Peyer's patch (tissue), 4 donors: ENCODE measurements around the gene ATP5F1E. TPM values are rescaled to one million over a fixed set of nuclear protein-coding genes. Genes with fewer than 3 reads are reported as not detected.
A peak's percentile ranks its signal among the peaks of the same experiment; 100 is the strongest.

Experiments
- DNase-seq, 3 donors: peaks; one replicate each; pipeline ENCODE4 v3.0.0-alpha.2; 2017 to 2019
- H3K27ac ChIP-seq, 4 donors: fragments of 200-600 bp; sonication (generic); one replicate each; pipeline ENCODE4 v1.5.1; 2016 to 2019
- H3K27me3 ChIP-seq, 2 donors: fragments of 200-600 bp; sonication (generic); one replicate each; pipeline ENCODE4 v1.5.1; 2019
- H3K36me3 ChIP-seq, 3 donors: fragments of 200-600 bp; sonication (generic); one replicate each; pipeline ENCODE4 v1.5.1; 2016 to 2019
- H3K4me1 ChIP-seq, 4 donors: fragments of 200-600 bp; sonication (generic); one replicate each; pipeline ENCODE4 v1.5.1; 2016 to 2019
- H3K4me3 ChIP-seq, 4 donors: fragments of 200-600 bp; sonication (generic); 1 replicate in 3 of 4; 2 replicates in 1 of 4; pipeline ENCODE4 v1.5.1; 2016 to 2019; ENCODE audit warnings: mild to moderate bottlenecking in 1 of 4
- H3K9me3 ChIP-seq, 4 donors: fragments of 200-600 bp; sonication (generic); one replicate each; pipeline ENCODE4 v1.5.1; 2016 to 2019; ENCODE audit warnings: mild to moderate bottlenecking in 1 of 4
- CTCF ChIP-seq, 6 experiments: fragments of 450-650 bp in 4 of 6; fragments of 200-600 bp in 2 of 6; sonication (generic) in 1 of 6; IDR thresholded peaks; one replicate each; pipeline ENCODE4 v1.5.1; 2017 to 2019; ENCODE audit warnings: antibody characterized with exemption in 6 of 6, mild to moderate bottlenecking in 3 of 6, moderate library complexity in 1 of 6
- POLR2A ChIP-seq, 2 donors: fragments of 450-650 bp; IDR thresholded peaks; one replicate each; pipeline ENCODE4 v1.5.1; 2017; ENCODE audit warnings: antibody characterized with exemption in 2 of 2, mild to moderate bottlenecking in 2 of 2, moderate library complexity in 2 of 2
- total RNA-seq, 4 donors: library from RNA; depleted of rRNA; stranded (reverse); fragments of >200 nt; gene quantifications; one replicate each; pipeline ENCODE4 v1.1.0, GENCODE V29; 2016

The ATP5F1E gene
- total RNA-seq, 4 donors from 2014 or later: 20.6 to 34.0 (median 26.8) TPM

GRCh38 chr20:59063358-59064213, 31.5 kb upstream of the ATP5F1E start:
- Histone ChIP-seq H3K4me3 (no peak overlapping the region), H3K27ac (peak overlapping the region in 1 of 4 donors; percentile 32), H3K9me3 (no peaks in the 10 kb centered on the region), H3K27me3 (no peaks in the 10 kb centered on the region), H3K36me3 (no peaks in the 10 kb centered on the region), H3K4me1 (no peaks in the 10 kb centered on the region)
- TF ChIP-seq CTCF (IDR thresholded peaks at IDR 0.05): no peak
- no peak for TF ChIP-seq POLR2A (IDR thresholded peaks at IDR 0.05)
- no peak for DNase-seq

GRCh38 chr20:59062081-59062480, 29.9 kb upstream of the ATP5F1E start:
- no peak for TF ChIP-seq CTCF (IDR thresholded peaks at IDR 0.05)
- TF ChIP-seq POLR2A (IDR thresholded peaks at IDR 0.05): no peak

GRCh38 chr20:59055302-59055701, 23.2 kb upstream of the ATP5F1E start:
- no peaks in the 10 kb centered on the region for H3K27me3 ChIP-seq
- H3K4me3 ChIP-seq: no peak overlapping the region
- H3K4me1 ChIP-seq: no peaks in the 10 kb centered on the region
- no peaks in the 10 kb centered on the region for H3K36me3 ChIP-seq
- H3K9me3 ChIP-seq: no peaks in the 10 kb centered on the region
- DNase-seq: no peak
- H3K27ac ChIP-seq: no peak overlapping the region
- TF ChIP-seq CTCF (IDR thresholded peaks at IDR 0.05) (peak in 5 of 6 experiments; percentile 23 to 41 (median 30)), POLR2A (IDR thresholded peaks at IDR 0.05) (no peak)

More at GRCh38 chr20:59062081-59062480, 29.9 kb upstream of the ATP5F1E start:
- Histone ChIP-seq H3K4me3 (no peak overlapping the region), H3K36me3 (no peaks in the 10 kb centered on the region), H3K9me3 (no peaks in the 10 kb centered on the region), H3K27ac (no peak overlapping the region), H3K4me1 (no peaks in the 10 kb centered on the region), H3K27me3 (no peaks in the 10 kb centered on the region)
- no peak for DNase-seq

- Histone ChIP-seq H3K27me3 (no peaks in the 10 kb centered on the region), H3K4me1 (peaks cover 0 to 10% (median 0%) of the 10 kb centered on the region in 4 donors), H3K27ac (no peak overlapping the region), H3K9me3 (no peaks in the 10 kb centered on the region), H3K4me3 (no peak overlapping the region), H3K36me3 (no peaks in the 10 kb centered on the region)
- no peak for TF ChIP-seq POLR2A (IDR thresholded peaks at IDR 0.05)
- TF ChIP-seq CTCF (IDR thresholded peaks at IDR 0.05): no peak
- no peak for DNase-seq
These were observed 19.6 kb upstream of the ATP5F1E start for GRCh38 chr20:59051666-59052185.

- H3K27ac ChIP-seq: no peak overlapping the region
- H3K4me3 ChIP-seq: no peak overlapping the region
- no peak for DNase-seq
- no peaks in the 10 kb centered on the region for H3K36me3 ChIP-seq
- H3K4me1 ChIP-seq: peaks cover 0 to 10% (median 0%) of the 10 kb centered on the region in 4 donors
- H3K9me3 ChIP-seq: no peaks in the 10 kb centered on the region
- TF ChIP-seq CTCF (IDR thresholded peaks at IDR 0.05): no peak
- no peak for TF ChIP-seq POLR2A (IDR thresholded peaks at IDR 0.05)
- no peaks in the 10 kb centered on the region for H3K27me3 ChIP-seq
These were observed 18.3 kb upstream of the ATP5F1E start for GRCh38 chr20:59050437-59050836.
